Measurements from ENCODE around the gene TCF15.
"Not testable (repeated sequence)": the region's sequence is repeated elsewhere in the genome, so short reads cannot be mapped to it uniquely, and the experiment has no call there.

Gene TCF15

GRCh38 chr20:584161-584970 is 25.7 kb downstream of the TCF15 start:
- TF ChIP-seq, protein P1, sequence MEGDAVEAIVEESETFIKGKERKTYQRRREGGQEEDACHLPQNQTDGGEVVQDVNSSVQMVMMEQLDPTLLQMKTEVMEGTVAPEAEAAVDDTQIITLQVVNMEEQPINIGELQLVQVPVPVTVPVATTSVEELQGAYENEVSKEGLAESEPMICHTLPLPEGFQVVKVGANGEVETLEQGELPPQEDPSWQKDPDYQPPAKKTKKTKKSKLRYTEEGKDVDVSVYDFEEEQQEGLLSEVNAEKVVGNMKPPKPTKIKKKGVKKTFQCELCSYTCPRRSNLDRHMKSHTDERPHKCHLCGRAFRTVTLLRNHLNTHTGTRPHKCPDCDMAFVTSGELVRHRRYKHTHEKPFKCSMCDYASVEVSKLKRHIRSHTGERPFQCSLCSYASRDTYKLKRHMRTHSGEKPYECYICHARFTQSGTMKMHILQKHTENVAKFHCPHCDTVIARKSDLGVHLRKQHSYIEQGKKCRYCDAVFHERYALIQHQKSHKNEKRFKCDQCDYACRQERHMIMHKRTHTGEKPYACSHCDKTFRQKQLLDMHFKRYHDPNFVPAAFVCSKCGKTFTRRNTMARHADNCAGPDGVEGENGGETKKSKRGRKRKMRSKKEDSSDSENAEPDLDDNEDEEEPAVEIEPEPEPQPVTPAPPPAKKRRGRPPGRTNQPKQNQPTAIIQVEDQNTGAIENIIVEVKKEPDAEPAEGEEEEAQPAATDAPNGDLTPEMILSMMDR (conservative IDR thresholded peaks at IDR 0.05): no peak
- no peak for TF ChIP-seq ZFX (IDR thresholded peaks at IDR 0.05)
- no peak overlapping the region for H3K27ac ChIP-seq

DNA sequence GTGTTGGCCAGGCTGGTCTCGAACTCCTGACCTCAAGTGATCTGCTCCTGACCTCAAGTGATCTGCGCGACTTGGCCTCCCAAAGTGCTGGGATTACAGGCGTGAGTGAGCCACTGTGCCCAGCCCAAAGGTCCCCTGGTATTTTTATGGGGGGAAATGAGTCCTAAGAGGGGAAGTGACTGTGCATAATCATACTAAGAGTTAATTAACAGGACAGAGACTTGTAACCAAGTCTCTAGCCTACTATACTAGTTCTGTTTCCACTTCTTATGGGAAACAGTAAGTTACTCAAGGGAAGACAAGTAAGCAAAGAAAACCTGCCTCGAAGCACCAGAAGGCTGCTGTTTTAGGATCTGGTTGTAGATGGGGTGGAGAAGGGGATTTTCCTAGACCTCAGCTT is 27.9 kb downstream of the TCF15 start:
- H3K27ac ChIP-seq: no peak overlapping the region
- TF ChIP-seq, protein P1 (conservative IDR thresholded peaks at IDR 0.05): no peak
- TF ChIP-seq ZFX (IDR thresholded peaks at IDR 0.05): no peak

DNA sequence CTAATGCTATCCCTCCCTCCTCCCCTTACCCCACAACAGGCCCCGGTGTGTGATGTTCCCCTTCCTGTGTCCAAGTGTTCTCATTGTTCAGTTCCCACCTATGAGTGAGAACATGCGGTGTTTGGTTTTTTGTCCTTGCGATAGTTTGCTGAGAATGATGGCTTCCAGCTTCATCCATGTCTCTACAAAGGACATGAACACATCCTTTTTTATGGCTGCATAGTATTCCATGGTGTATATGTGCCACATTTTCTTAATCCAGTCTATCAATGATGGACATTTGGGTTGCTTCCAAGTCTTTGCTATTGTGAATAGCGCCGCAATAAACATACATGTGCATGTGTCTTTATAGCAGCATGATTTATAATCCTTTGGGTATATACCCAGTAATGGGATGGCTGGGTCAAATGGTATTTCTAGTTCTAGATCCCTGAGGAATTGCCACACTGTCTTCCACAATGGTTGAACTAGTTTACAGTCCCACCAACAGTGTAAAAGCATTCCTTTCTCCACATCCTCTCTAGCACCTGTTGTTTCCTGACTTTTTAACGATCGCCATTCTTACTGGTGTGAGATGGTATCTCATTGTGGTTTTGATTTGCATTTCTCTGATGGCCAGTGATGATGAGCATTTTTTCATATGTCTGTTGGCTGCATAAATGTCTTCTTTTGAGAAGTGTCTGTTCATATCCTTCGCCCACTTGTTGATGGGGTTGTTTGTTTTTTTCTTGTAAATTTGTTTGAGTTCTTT is 31.0 kb downstream of the TCF15 start:
- H3K27ac ChIP-seq: not testable (repeated sequence)

DNA sequence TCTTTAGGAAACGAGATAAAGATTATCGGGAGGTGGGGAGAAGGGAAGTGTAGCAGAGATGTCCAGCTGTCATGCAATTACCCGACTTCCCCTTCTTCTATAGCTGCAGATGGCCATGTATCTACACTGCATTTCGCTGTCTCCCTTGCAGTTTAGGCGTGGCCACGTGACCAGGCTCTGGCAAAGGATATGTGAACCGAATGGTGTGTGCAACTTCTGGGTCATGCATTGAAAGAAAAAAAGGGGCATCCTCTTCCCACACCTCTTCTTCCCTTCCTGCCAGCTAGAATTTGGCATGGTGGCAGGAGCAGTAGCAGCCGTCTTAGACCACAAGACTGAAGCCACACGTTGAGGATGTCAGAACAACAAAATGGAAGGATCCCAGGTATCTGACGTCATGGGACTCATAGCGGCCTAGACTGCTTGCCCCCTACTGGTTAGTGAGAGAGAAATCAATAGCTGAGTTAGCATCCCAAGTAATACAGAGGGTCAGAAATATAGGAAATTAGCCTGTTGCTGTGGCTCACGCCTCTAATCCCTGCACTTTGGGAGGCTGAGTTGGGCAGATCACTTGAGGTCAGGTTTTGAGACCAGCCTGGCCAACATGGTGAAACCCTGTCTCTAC is 32.8 kb downstream of the TCF15 start:
- no peak overlapping the region for H3K27ac ChIP-seq
- TF ChIP-seq, protein P1 (conservative IDR thresholded peaks at IDR 0.05): no peak; the same call in 1 of the 2 replicates
- no peak for TF ChIP-seq ZFX (IDR thresholded peaks at IDR 0.05)

- H3K27ac ChIP-seq: no peak overlapping the region
- TF ChIP-seq, protein P1 (conservative IDR thresholded peaks at IDR 0.05): no peak
- TF ChIP-seq ZFX (IDR thresholded peaks at IDR 0.05): no peak
These were observed 34.0 kb downstream of the TCF15 start for GRCh38 chr20:576156-576555.

DNA sequence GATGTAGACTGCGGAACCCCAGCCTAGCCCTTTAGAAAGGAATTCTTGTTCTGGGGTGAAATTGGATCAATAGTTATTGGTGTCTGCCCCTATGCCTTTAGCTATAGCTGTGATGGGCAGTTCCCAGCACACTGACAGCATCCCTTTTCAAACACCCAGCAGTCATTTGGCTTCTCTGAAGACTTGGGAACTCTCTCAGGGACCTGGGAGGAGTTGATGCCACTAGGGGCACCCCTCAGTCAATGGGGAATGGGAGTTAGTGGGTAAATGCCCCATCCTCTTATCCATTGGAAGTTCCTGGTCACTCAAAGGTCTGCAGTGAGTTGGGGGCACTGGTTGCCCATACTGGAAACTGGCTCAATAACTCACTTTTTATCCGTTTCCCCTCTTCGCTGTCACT is 34.9 kb downstream of the TCF15 start:
- no peak overlapping the region for H3K27ac ChIP-seq
- no peak for TF ChIP-seq ZFX (IDR thresholded peaks at IDR 0.05)
- TF ChIP-seq, protein P1 (conservative IDR thresholded peaks at IDR 0.05): no peak

- H3K27ac ChIP-seq: no peak overlapping the region
These were observed 35.7 kb downstream of the TCF15 start for GRCh38 chr20:574297-574942.

More at GRCh38 chr20:574297-574942, 35.7 kb downstream of the TCF15 start:
- TF ChIP-seq, protein P1 (conservative IDR thresholded peaks at IDR 0.05): no peak
- TF ChIP-seq ZFX (IDR thresholded peaks at IDR 0.05): no peak

Data from C4-2B (cell line).